ENCODE measurements around the gene CREBRF. TPM values are rescaled to one million over a fixed set of nuclear protein-coding genes. Genes with fewer than 3 reads are reported as not detected.

Gene CREBRF
- total RNA-seq, 2 experiments from 2014 or later: 39.3 to 40.4 TPM

DNA sequence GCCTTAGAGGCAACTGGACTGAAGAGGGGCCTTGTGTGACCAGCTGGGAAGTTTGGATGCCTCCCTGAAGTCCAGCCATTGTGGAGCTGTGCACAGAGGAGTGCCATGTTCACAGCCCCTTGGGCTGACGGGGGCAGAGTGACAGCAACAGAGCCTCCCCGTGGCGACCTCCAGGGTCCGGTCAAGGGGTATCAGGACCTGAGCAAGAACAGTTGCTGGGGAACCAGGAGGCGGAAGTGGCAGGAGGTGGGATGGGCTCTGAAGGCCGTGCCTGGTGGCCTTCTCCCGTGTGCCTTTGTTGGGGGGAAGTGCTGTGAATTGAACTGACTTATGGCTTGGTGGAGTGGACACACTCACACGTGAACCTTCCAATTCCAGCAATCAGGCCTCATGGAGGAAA is 102.2 kb downstream of the CREBRF start:
- Mint-ChIP-seq H3K27me3 (no peaks in the 10 kb centered on the region), H3K4me1 (peaks cover 5% of the 10 kb centered on the region), H3K27ac (no peak overlapping the region), H3K9me3 (no peaks in the 10 kb centered on the region), H3K4me3 (no peak overlapping the region), H3K36me3 (peaks cover 10% of the 10 kb centered on the region)
- POLR2A ChIA-PET: no interaction called here
- no peak for ATAC-seq (ENCODE audit: low read depth)
- DNase-seq: no peak

DNA sequence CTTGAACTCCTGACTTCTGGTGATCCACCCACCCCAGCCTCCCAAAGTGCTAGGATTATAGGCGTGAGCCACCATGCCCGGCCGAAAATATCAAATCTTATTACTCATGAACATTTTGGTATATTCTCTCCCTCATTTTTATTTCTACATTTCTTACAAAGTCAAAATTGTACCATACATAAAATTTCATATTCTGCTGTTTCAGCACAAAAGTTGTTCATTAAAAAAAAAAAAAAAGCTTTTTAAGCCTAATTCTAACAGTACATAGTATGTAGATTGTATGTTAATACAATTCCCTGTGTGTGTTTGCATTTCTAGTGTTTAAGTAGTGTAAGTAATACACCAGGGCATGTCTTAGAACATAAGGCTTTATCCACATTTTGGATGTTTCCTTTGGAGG is 103.1 kb downstream of the CREBRF start:
- Mint-ChIP-seq H3K27me3 (no peaks in the 10 kb centered on the region), H3K4me1 (peaks cover 2% of the 10 kb centered on the region), H3K4me3 (no peak overlapping the region), H3K9me3 (no peaks in the 10 kb centered on the region), H3K27ac (no peak overlapping the region), H3K36me3 (peaks cover 10% of the 10 kb centered on the region)
- ATAC-seq (ENCODE audit: low read depth) (no peak), DNase-seq (no peak)
- POLR2A ChIA-PET: no interaction called here

DNA sequence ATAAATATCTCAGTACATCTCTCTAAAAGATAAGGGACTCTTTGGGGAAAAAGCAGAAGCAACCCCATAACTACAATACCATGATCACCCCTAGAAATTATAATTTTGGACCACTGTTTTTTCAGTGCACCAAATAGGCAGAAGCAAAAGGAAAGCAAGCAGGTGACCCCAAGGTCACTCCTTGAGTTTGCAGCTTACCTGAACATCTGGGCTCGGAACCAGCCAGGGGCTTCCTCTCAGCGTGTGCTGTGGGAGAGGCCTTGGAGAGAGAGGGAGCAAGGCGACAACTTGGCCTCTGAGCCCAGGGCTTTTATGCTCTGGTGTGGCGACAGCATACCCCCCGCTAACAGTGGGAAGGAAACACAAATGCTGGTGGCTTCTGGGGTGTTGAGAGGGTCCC is 105.0 kb downstream of the CREBRF start:
- POLR2A ChIA-PET: no interaction called here
- H3K27me3 Mint-ChIP-seq: no peaks in the 10 kb centered on the region
- H3K4me1 Mint-ChIP-seq: peaks cover 2% of the 10 kb centered on the region
- H3K27ac Mint-ChIP-seq: no peak overlapping the region
- no peak overlapping the region for H3K4me3 Mint-ChIP-seq
- DNase-seq: no peak
- no peaks in the 10 kb centered on the region for H3K9me3 Mint-ChIP-seq
- peaks cover 5% of the 10 kb centered on the region for H3K36me3 Mint-ChIP-seq
- ATAC-seq (ENCODE audit: low read depth): no peak

DNA sequence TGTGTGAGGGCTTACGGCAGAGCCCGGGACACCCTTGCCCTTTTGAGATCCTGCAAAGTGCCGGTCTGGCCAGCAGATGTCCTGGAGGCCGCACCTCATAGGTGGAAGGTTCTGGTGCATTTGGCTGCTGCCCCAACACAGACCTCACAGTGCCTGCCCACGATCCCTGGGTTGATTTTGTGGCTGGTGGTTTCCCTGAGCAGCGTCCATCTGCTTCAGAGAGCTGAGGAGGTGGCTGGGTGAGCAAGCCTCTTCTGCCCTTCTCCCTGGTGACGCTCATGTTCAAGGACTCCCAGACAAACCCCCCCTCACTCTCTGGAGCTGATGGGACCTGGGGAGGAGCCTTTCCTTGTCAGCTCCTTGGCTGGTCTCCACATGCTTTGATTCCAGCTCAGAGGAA is 107.1 kb downstream of the CREBRF start:
- peaks cover 5% of the 10 kb centered on the region for H3K36me3 Mint-ChIP-seq
- H3K4me1 Mint-ChIP-seq: peaks cover 4% of the 10 kb centered on the region
- H3K27ac Mint-ChIP-seq: no peak overlapping the region
- no peak for DNase-seq
- POLR2A ChIA-PET: no interaction called here
- H3K4me3 Mint-ChIP-seq: no peak overlapping the region
- H3K27me3 Mint-ChIP-seq: no peaks in the 10 kb centered on the region
- ATAC-seq (ENCODE audit: low read depth): no peak
- H3K9me3 Mint-ChIP-seq: no peaks in the 10 kb centered on the region

DNA sequence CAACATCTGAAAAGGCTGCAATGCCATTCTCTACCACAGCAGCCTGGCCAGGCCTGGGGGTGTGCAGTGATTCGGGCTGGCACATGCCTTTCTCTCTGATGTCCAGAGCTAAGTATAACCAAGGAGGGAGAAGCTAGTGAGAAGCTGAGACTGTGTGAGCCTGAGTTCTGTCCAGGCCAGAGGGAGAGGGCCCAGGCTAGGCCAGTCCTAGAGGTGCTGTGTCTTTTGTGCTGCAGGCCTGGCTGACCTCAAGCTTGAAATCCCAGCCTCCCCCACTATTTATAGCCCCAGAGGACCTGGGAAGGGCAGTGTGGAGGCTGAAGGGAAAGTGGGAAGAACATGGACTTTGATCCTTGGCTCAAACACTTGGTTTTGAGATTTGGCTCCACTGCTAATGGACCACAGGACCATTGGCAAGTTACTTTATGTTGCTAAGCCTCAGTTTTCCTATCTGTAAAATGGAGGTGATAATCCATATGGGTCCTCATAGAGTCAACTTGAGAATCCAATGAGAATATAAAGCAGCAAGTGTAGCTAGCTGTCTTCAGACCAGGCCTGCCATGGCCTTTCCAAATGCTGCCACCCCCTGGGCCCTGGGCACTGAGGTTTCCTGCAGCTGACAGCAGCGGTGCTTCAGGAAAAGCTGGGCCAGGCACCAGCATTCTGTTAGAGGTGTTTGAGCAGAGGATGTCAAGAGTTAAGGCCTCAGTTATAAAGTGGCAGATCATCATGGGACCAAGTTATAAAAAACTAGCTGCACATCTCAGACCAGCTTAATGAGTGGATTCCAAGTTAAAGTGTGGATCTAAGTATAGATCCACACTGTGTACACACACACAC is 109.2 kb downstream of the CREBRF start:
- Mint-ChIP-seq H3K27ac (no peak overlapping the region), H3K4me3 (no peak overlapping the region), H3K27me3 (no peaks in the 10 kb centered on the region), H3K9me3 (no peaks in the 10 kb centered on the region), H3K36me3 (peaks cover 4% of the 10 kb centered on the region), H3K4me1 (peaks cover 4% of the 10 kb centered on the region)
- no peak for DNase-seq
- no peak for ATAC-seq (ENCODE audit: low read depth)
- POLR2A ChIA-PET: no interaction called here

DNA sequence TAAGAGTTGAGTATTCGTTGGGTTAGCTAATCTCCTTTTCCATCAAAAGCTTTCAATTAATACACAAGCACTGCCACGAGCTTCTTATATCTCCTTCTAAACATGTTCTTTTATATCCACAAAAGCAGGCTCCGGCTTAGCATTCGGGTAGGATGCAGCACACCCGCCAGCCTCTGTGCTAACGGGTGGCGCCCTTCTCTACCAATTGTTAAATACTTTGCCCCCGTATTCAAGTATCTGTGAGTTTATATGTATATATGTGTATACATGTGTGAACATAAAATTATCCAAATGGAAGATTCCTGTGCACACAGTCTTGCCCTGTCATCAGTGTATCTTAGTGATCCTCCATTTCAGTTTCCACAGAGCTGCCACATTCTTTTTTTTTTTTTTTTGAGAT is 116.0 kb downstream of the CREBRF start:
- H3K27ac Mint-ChIP-seq: no peak overlapping the region
- H3K4me3 Mint-ChIP-seq: no peak overlapping the region
- H3K9me3 Mint-ChIP-seq: no peaks in the 10 kb centered on the region
- POLR2A ChIA-PET: no interaction called here
- no peaks in the 10 kb centered on the region for H3K36me3 Mint-ChIP-seq
- H3K27me3 Mint-ChIP-seq: no peaks in the 10 kb centered on the region
- DNase-seq (no peak), ATAC-seq (ENCODE audit: low read depth) (no peak)
- H3K4me1 Mint-ChIP-seq: no peaks in the 10 kb centered on the region

DNA sequence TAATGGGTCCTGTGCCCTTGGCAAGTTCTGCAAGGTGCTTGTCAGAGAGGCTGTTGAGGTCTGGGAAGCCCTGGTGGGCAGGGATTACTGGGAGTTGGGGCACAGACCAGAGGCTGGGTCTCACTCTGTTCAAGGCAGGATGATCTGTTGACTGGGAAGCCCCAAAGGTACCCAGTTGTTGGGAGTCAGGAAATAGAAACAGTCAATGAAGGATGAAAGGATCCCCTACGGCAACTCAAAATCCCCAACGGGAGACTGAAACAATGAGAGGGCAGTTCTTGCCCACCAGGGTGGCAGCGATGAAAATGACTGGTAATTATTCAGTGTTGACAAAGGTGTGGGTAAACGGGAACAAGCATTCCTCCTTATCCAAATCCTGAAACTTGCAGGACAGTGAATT is 119.4 kb downstream of the CREBRF start:
- H3K9me3 Mint-ChIP-seq: peaks cover 2% of the 10 kb centered on the region
- POLR2A ChIA-PET: no interaction called here
- DNase-seq (no peak), ATAC-seq (ENCODE audit: low read depth) (no peak)
- H3K4me3 Mint-ChIP-seq: no peak overlapping the region
- H3K36me3 Mint-ChIP-seq: peaks cover 2% of the 10 kb centered on the region
- H3K4me1 Mint-ChIP-seq: no peaks in the 10 kb centered on the region
- H3K27ac Mint-ChIP-seq: no peak overlapping the region
- H3K27me3 Mint-ChIP-seq: no peaks in the 10 kb centered on the region

DNA sequence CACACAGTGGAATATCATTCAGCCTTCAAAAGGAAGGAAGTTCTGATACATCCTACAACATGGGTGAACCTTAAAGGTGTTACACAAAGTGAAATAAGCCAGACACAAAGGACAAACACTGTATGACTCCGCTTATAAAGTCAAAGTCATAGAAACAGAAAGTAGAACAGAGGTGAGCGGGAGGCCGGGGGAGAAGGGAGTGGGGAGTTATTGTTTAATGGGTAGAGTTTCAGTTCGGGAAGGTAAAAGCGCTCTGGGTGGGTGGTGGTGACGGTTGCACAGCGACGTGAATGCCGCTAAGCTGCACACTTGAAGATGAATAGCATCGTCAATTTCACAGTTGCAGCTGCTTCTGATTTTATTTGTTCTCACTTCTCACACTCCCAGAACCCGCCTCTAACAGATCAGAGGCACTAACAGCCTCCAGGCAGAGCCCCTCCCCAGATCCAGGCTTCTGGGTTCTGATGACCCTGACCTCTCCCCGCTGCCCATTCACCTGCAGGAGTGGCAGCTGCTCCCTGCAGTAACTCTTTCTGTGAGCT is 122.3 kb downstream of the CREBRF start:
- no peak overlapping the region for H3K27ac Mint-ChIP-seq
- H3K27me3 Mint-ChIP-seq: no peaks in the 10 kb centered on the region
- ATAC-seq (ENCODE audit: low read depth): no peak
- no peak for DNase-seq
- H3K4me1 Mint-ChIP-seq: no peaks in the 10 kb centered on the region
- H3K4me3 Mint-ChIP-seq: no peak overlapping the region
- H3K36me3 Mint-ChIP-seq: peaks cover 2% of the 10 kb centered on the region
- POLR2A ChIA-PET: no interaction called here
- peaks cover 5% of the 10 kb centered on the region for H3K9me3 Mint-ChIP-seq

DNA sequence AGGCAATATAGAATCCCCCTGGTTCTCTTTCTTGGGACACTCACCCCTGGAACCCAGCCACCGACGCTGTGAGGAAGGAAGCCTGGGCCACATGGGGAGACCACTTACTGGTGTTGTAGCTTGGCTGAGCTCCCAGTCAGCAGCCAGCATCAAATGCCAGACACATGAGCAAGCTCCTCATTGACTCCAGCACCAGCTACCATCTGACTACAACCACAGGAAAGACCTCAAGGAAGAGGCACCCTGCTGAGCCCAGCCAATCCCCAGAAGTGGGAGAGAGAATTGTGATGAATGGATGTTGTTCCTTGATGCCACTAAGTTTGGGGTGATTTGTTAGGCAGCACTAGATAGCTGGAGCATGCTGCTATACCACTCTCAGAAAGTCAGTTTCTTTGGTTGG is 124.2 kb downstream of the CREBRF start:
- DNase-seq (no peak), ATAC-seq (ENCODE audit: low read depth) (no peak)
- Mint-ChIP-seq H3K27me3 (no peaks in the 10 kb centered on the region), H3K4me3 (no peak overlapping the region), H3K9me3 (peaks cover 5% of the 10 kb centered on the region), H3K36me3 (peaks cover 2% of the 10 kb centered on the region), H3K27ac (no peak overlapping the region), H3K4me1 (no peaks in the 10 kb centered on the region)
- POLR2A ChIA-PET: no interaction called here

DNA sequence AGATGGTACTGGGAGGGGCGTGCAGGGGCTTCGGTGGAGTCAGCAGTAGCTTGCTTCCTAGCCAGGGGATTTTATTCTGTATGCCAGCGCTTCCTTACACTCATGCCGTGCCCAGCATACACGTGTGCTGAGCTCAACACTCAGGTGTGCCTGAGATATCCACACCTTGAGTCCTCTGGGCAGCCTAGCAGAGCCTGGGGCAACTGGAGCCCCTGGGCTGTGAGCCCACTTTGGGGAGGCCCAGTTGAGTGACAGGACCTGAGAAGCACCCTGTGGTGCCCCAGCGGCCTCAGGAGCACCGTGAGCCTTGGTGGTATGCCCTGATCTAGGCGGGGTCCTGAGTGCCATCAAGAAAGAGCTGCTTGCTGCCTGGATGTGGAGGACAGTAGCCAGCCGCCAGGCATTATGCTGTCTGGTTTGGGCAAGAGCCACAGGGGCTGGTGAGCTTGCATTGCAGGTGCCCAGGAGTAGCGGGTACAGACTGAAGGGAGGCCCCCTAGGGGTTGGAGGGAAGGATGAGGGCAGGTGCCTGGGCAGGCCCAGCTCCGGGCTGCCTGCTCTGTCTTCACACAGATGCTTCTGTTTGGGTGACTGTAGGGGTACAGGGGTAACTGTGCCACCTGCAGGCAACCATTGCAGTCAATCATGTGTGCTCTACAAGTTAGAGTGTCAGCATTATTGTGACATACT is 131.0 kb downstream of the CREBRF start:
- Mint-ChIP-seq H3K4me1 (peaks cover 2% of the 10 kb centered on the region), H3K4me3 (no peak overlapping the region), H3K9me3 (no peaks in the 10 kb centered on the region), H3K27me3 (peaks cover 3% of the 10 kb centered on the region), H3K27ac (no peak overlapping the region), H3K36me3 (no peaks in the 10 kb centered on the region)
- ATAC-seq (ENCODE audit: low read depth) (peak; percentile 63), DNase-seq (no peak)
- POLR2A ChIA-PET: no interaction called here

DNA sequence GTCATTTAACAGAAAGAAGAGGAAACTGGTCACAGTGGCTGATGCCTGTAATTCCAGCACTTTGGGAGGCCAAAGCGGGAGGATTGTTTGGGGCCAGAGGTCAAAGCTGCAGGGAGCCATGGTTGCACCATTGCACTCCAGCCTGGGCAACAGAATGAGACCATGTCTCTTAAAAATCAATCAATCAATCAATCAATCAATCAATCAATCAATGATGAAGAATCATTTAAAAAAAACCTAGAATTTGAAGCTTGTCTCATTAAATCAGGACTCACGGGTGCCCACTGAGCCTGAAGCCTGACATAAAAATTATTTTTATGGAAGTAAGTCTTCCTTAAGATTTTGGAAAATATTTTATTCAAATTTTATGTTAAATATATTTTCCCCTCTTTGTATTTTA is 132.1 kb downstream of the CREBRF start:
- H3K4me1 Mint-ChIP-seq: peaks cover 2% of the 10 kb centered on the region
- no peak for ATAC-seq (ENCODE audit: low read depth)
- H3K4me3 Mint-ChIP-seq: no peak overlapping the region
- H3K36me3 Mint-ChIP-seq: no peaks in the 10 kb centered on the region
- peaks cover 6% of the 10 kb centered on the region for H3K27me3 Mint-ChIP-seq
- DNase-seq: no peak
- H3K9me3 Mint-ChIP-seq: no peaks in the 10 kb centered on the region
- POLR2A ChIA-PET: no interaction called here
- no peak overlapping the region for H3K27ac Mint-ChIP-seq
